Measurements from ENCODE around the gene UBA6.

DNA sequence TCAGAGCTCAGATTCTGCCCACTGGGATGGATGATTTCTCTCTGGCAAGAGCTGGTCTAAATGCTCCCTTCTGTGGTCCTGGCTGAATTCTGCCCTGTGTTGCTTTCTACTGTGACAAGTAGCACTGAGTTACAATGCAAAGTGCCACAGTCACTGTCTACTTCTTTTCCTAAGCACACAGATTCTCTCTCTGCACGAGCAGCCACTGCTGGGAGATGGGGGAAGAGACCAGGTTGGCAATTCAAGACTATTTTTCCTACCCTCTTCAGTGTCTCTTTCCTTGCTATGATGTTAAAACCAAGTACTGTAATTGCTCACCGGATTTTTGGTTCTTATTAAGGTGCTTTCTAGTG is 97.0 kb downstream of the UBA6 start:
- TF ChIP-seq, protein P1, sequence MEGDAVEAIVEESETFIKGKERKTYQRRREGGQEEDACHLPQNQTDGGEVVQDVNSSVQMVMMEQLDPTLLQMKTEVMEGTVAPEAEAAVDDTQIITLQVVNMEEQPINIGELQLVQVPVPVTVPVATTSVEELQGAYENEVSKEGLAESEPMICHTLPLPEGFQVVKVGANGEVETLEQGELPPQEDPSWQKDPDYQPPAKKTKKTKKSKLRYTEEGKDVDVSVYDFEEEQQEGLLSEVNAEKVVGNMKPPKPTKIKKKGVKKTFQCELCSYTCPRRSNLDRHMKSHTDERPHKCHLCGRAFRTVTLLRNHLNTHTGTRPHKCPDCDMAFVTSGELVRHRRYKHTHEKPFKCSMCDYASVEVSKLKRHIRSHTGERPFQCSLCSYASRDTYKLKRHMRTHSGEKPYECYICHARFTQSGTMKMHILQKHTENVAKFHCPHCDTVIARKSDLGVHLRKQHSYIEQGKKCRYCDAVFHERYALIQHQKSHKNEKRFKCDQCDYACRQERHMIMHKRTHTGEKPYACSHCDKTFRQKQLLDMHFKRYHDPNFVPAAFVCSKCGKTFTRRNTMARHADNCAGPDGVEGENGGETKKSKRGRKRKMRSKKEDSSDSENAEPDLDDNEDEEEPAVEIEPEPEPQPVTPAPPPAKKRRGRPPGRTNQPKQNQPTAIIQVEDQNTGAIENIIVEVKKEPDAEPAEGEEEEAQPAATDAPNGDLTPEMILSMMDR (conservative IDR thresholded peaks at IDR 0.05; ENCODE audit: low read length): no peak
- no peak for TF ChIP-seq EZH2phosphoT487 (IDR thresholded peaks at IDR 0.05; ENCODE audit: borderline replicate concordance)
